ENCODE data around the gene TAS2R60. TPM values are rescaled to one million over a fixed set of nuclear protein-coding genes. Genes with fewer than 3 reads are reported as not detected.

Gene TAS2R60
- total RNA-seq, 2 experiments from 2014 or later: not detected

DNA sequence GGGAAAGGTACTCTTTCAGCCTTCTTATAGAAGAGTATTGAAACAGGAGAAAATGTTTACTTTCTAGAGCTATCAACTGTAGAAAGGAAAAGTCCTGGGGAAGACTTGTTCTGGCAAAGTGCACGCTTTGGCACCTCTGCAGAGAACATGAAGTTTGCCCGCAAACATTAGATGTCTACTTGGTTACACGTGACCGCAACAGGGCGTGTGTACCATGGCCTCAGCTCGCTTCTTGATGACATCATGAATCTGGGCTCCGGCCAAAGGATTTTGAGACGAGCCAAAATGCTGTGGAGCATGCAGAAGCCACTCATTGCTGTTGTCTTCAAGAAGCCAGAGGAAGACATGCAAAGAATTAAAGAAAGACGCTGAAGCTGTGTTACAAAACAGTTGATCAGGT is 8.6 kb upstream of the TAS2R60 start:
- ChIA-PET CTCF (ENCODE audit: unreplicated experiment) (no interaction called here), POLR2A (interaction anchor here (0.6 to 1.4 kb wide), 3 partner anchors 15 to 1123 kb away, joined by 3 to 6 read pairs (median 4); no protein-coding TSS in a partner anchor)
- H3K27ac ChIP-seq (ENCODE audit: low read depth, low read length, poor library complexity, severe bottlenecking): no peak overlapping the region
- no peaks in the 10 kb centered on the region for H3K4me1 ChIP-seq (ENCODE audit: insufficient read depth, low read length, poor library complexity, severe bottlenecking)
- H3K9me3 ChIP-seq (ENCODE audit: low read length): no peaks in the 10 kb centered on the region
- DNase-seq (ENCODE audit: low spot score): no peak
- BruUV-seq (replicated peaks): no TSS peak
- no peak overlapping the region for H3K4me3 ChIP-seq (ENCODE audit: low read depth, low read length, poor library complexity, severe bottlenecking)
- TF ChIP-seq, protein P1, sequence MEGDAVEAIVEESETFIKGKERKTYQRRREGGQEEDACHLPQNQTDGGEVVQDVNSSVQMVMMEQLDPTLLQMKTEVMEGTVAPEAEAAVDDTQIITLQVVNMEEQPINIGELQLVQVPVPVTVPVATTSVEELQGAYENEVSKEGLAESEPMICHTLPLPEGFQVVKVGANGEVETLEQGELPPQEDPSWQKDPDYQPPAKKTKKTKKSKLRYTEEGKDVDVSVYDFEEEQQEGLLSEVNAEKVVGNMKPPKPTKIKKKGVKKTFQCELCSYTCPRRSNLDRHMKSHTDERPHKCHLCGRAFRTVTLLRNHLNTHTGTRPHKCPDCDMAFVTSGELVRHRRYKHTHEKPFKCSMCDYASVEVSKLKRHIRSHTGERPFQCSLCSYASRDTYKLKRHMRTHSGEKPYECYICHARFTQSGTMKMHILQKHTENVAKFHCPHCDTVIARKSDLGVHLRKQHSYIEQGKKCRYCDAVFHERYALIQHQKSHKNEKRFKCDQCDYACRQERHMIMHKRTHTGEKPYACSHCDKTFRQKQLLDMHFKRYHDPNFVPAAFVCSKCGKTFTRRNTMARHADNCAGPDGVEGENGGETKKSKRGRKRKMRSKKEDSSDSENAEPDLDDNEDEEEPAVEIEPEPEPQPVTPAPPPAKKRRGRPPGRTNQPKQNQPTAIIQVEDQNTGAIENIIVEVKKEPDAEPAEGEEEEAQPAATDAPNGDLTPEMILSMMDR (conservative IDR thresholded peaks at IDR 0.05; ENCODE audit: low read length): no peak
- no peak for TF ChIP-seq EZH2phosphoT487 (IDR thresholded peaks at IDR 0.05; ENCODE audit: borderline replicate concordance, low read depth, low read length)
- intact Hi-C loops (cut with micrococcal nuclease; ENCODE audit: unreplicated experiment): no loop called here
- H3K36me3 ChIP-seq (ENCODE audit: insufficient read depth, low read length): no peaks in the 10 kb centered on the region
- H3K9me2 ChIP-seq (ENCODE audit: insufficient read depth, low read length): no peaks in the 10 kb centered on the region
- H2AFZ ChIP-seq (ENCODE audit: low read length): no peak overlapping the region
- H3K79me2 ChIP-seq (ENCODE audit: insufficient read depth, low read depth, low read length): no peaks in the 10 kb centered on the region
- no peak overlapping the region for H3K4me2 ChIP-seq (ENCODE audit: low read length)
- no peaks in the 10 kb centered on the region for H4K20me1 ChIP-seq (ENCODE audit: insufficient read depth, low read length)

DNA sequence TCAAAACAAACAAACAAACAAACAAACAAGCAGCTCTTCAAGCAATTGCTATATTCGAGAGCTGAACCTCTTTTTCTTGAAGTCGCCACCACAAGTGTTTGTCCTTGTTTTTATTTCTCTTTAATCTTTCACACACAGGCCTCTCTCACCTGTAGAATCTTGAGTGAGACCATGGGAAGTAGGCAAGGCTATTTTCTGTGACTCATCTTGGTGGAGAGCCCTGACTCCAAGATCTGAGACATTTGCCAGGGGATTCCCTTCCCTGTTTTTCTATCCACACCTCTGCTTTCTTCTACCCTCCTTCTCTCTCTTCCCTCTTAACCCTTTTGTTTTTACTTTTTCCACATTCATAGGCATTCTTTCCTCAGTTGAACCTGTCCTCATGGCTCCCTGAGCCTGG is 8.0 kb upstream of the TAS2R60 start:
- ChIA-PET POLR2A (no interaction called here), CTCF (ENCODE audit: unreplicated experiment) (no interaction called here)
- Histone ChIP-seq H3K9me3 (ENCODE audit: low read length) (no peaks in the 10 kb centered on the region), H2AFZ (ENCODE audit: low read length) (no peak overlapping the region), H3K9me2 (ENCODE audit: insufficient read depth, low read length) (no peaks in the 10 kb centered on the region), H3K4me2 (ENCODE audit: low read length) (no peak overlapping the region), H3K27ac (ENCODE audit: low read depth, low read length, poor library complexity, severe bottlenecking) (no peak overlapping the region), H3K79me2 (ENCODE audit: insufficient read depth, low read depth, low read length) (no peaks in the 10 kb centered on the region), H3K4me1 (ENCODE audit: insufficient read depth, low read length, poor library complexity, severe bottlenecking) (no peaks in the 10 kb centered on the region), H3K4me3 (ENCODE audit: low read depth, low read length, poor library complexity, severe bottlenecking) (no peak overlapping the region), H3K36me3 (ENCODE audit: insufficient read depth, low read length) (no peaks in the 10 kb centered on the region), H4K20me1 (ENCODE audit: insufficient read depth, low read length) (no peaks in the 10 kb centered on the region)
- DNase-seq (ENCODE audit: low spot score): no peak
- BruUV-seq (replicated peaks): no TSS peak
- intact Hi-C loops (cut with micrococcal nuclease; ENCODE audit: unreplicated experiment): no loop called here
- TF ChIP-seq EZH2phosphoT487 (IDR thresholded peaks at IDR 0.05; ENCODE audit: borderline replicate concordance, low read depth, low read length): no peak
- TF ChIP-seq, protein P1 (conservative IDR thresholded peaks at IDR 0.05; ENCODE audit: low read length): no peak

DNA sequence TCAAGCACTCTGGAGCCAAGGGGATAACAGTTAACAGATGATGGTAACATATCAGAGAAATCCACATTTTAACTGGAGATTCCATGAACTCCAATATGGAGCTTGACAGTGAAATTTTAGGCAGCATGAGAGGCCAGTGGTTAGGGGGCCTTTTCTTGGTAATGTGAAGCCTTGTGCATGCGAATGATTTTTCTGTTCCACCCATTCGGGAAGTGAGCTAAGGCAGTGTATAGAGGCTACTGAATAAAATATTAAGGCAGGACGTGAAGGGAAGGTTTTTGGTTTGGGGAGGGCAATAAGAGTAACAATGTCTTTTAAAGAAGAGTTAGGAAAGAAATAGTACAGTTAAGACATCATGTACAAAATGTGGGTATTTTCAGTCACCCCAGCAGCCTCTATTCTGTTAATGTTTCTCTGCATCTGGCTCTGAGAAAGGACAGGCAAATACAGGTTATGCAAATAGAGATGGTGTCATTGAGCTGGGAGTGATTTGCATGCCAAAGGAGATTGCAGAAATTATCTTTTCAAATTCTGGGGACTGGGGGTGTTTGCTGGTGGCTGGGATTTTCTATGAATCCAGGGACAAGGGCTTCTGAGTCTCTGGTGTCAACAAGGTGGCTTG is 6.8 kb upstream of the TAS2R60 start:
- no TSS peak for BruUV-seq (replicated peaks)
- Histone ChIP-seq H4K20me1 (ENCODE audit: insufficient read depth, low read length) (no peaks in the 10 kb centered on the region), H3K4me3 (ENCODE audit: low read depth, low read length, poor library complexity, severe bottlenecking) (no peak overlapping the region), H3K9me3 (ENCODE audit: low read length) (no peaks in the 10 kb centered on the region), H3K4me2 (ENCODE audit: low read length) (no peak overlapping the region), H3K9me2 (ENCODE audit: insufficient read depth, low read length) (no peaks in the 10 kb centered on the region), H3K79me2 (ENCODE audit: insufficient read depth, low read depth, low read length) (no peaks in the 10 kb centered on the region), H3K27ac (ENCODE audit: low read depth, low read length, poor library complexity, severe bottlenecking) (no peak overlapping the region), H3K36me3 (ENCODE audit: insufficient read depth, low read length) (no peaks in the 10 kb centered on the region), H3K4me1 (ENCODE audit: insufficient read depth, low read length, poor library complexity, severe bottlenecking) (no peaks in the 10 kb centered on the region), H2AFZ (ENCODE audit: low read length) (no peak overlapping the region)
- intact Hi-C loops (cut with micrococcal nuclease; ENCODE audit: unreplicated experiment): no loop called here
- DNase-seq (ENCODE audit: low spot score): no peak
- POLR2A ChIA-PET: interaction anchor here (0.5 kb wide), 1 partner anchor 110 kb away, joined by 3 read pairs; no protein-coding TSS in a partner anchor
- no peak for TF ChIP-seq EZH2phosphoT487 (IDR thresholded peaks at IDR 0.05; ENCODE audit: borderline replicate concordance, low read depth, low read length)
- TF ChIP-seq, protein P1 (conservative IDR thresholded peaks at IDR 0.05; ENCODE audit: low read length): no peak
- CTCF ChIA-PET (ENCODE audit: unreplicated experiment): no interaction called here

Measured in OCI-LY7 (cell line).